Fibroblast of skin of right biceps (primary cell): ENCODE measurements around the gene SLC6A7.

Experiments used
- DNase-seq: peaks from one replicate; pipeline ENCODE4 v3.0.0-alpha.2; 2013

The SLC6A7 gene

GRCh38 chr5:150156027-150156368 lies 33.9 kb upstream of the SLC6A7 start:
- no peak for DNase-seq

DNA sequence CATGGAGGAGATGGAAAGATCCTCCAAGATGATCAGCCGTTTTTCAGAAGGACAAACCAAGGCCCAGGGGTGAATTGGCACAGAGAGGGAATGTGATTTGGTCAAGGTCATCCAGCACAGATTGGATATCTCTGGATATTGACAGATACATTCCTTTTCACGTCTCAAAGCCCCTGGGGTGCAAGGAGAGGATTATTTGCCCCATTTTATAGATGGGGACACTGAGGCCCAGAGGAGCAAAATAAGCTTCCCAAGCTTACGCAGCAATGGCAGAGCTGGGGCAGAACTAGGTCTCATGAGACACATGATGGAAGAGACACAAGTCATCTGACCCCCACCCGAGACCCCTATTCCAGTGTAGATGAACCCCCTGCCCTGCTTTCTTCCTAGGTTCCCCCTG lies 33.3 kb upstream of the SLC6A7 start:
- DNase-seq = no peak

DNA sequence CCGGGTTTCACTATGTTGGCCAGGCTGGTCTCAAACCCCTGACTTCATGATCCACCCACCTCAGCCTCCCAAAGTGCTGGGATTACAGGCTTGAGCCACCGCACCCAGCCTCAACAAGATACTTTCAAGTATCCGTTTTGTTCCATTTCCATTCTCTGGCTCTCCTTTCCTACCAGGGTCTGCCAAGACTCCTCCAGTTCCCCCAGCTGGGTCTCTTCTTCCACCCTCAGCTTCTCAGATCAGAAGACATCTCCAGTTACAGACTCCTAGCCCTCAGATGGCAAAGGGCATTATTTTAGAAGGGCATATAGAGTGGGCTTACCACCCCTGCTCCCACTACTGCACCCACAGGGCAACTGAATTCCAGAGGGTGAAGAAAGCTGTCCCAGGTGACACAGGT lies 32.7 kb upstream of the SLC6A7 start:
- DNase-seq = no peak

DNA sequence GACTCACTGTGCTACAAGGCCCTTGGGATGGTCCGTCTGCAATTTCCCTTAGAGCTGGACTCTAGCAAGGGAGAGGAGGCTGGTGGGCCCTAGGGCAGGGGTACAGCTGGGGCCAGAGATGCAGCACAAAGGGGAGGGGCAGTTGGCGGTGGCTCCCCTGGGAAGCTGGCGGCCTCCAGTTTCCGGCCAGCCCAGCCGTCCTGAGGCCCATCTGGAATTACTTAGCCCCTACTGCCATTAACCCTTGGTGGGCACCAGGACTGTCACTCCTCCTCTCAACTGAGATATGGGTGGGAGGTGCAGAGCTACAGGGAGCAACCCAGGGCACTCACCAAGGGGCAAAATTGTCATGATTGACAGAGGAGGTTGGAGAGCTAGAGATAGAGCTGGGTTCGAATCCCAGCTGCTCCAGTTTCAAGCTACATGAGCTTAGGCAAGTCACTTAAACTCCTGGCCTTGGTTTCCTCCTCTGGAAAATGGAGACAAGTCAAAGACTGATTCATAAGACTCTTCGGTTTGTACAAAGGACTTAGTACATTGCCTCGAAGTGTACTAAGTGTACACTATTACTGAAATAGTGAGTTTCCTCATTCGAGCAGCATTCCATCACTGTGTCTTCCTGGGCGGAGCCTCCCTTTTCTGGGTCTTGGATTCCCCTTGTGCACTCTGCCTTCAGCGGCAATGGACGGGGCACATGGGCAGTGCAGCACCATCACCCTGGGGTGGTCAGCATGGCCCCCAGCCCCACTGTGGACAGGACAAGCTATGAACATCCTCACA lies 31.5 kb upstream of the SLC6A7 start:
- DNase-seq = peak; percentile 54

- no peak for DNase-seq
These were observed 30.8 kb upstream of the SLC6A7 start for GRCh38 chr5:150159031-150159430.

- peak; percentile 85 for DNase-seq
These were observed 30.1 kb upstream of the SLC6A7 start for GRCh38 chr5:150159741-150160179.

- no peak for DNase-seq
These were observed 29.3 kb upstream of the SLC6A7 start for GRCh38 chr5:150160448-150161081.

- peak; percentile 72 for DNase-seq
These were observed 28.4 kb upstream of the SLC6A7 start for GRCh38 chr5:150161242-150162141.

- DNase-seq = no peak
These were observed 27.7 kb upstream of the SLC6A7 start for GRCh38 chr5:150162142-150162513.

- DNase-seq = no peak
These were observed 26.8 kb upstream of the SLC6A7 start for GRCh38 chr5:150163035-150163434.

DNA sequence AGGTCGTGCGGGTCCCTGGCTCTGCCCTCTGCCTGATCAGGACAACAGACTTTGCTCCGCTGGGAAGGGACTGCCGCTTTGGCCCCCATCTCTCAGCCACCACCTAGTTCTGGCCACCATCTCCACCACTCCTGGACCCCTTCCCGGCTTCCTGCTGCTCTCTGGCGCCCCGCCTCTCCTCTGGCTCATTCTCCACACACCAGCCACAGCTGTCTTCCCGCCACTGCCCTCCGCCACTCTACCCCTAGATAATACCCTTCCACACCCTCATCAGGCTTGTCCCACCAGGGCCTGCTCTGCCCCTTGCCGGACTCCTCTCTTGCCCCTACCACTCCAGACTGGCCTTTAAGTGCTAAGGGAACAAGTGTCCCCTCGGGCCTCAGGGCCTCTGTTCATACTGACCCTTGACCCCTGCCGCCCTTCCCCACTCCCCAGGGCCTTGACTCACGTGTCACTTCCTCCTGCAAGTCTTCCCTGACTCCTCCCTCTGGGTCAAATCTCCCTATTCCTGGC lies 26.3 kb upstream of the SLC6A7 start:
- DNase-seq = no peak

DNA sequence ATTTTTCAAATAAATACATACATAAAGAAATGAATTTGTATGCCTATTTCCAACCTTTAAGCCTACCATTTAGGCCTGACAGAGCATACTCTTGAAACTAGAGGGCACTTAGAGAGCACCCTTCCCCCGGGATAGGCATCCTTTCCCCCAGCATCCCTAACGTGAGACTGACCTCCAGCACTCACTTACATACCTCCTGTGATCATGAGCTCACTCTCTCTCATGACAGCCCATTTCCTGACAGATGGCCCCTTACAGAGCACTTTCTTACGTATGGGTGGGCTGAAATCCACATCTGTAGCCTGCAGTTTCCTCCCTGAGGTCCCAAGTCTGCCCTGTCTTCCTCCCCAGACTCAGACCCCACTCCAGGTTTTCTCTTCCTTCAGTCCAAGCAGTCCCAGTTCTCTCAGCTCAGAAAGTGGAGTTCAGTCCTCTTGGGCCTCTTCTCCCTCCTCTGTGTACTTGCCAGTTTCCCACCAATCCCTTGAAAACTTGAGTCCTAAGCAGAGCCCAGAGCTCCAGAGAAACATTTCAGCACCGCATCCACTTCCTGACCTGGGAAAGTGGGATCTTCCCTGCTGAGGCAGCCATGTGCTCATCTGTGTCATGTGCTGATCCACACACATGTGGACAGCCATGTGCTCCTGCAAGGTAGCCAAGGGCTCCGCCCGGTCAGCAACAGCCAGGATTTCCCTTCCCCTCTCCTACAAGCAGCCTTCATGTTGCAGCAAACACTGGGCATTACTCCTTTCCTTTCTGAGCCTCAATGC lies 25.5 kb upstream of the SLC6A7 start:
- no peak for DNase-seq

DNA sequence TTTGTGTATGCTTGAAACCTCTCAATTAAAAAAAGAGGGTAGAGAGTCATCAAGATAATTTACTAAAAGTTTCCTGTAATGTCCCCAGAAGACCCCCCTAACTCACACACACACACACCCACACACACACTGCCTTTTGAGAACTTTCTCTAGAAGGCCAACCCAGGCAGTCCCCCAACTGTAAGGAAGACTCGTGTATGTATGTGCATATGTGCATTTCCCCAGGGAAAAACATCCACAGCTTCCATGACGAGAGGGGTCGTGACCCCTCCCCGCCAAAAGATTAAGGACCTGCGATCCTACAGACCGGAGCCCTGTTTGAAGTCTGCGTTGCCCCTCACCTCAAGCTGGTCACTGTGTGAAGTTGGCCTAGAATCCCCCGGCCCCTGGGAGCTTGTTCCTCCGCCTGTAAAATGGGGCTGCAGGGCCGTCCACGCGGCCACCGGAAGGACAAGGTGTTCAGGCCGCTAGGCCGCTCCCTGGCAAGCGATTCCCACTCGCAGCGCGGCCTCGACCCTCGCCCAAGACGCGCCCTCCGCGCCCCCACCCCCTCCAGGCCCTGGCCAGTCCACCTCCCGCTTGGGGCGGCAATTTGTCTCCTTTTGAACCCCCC lies 23.7 kb upstream of the SLC6A7 start:
- no peak for DNase-seq

DNA sequence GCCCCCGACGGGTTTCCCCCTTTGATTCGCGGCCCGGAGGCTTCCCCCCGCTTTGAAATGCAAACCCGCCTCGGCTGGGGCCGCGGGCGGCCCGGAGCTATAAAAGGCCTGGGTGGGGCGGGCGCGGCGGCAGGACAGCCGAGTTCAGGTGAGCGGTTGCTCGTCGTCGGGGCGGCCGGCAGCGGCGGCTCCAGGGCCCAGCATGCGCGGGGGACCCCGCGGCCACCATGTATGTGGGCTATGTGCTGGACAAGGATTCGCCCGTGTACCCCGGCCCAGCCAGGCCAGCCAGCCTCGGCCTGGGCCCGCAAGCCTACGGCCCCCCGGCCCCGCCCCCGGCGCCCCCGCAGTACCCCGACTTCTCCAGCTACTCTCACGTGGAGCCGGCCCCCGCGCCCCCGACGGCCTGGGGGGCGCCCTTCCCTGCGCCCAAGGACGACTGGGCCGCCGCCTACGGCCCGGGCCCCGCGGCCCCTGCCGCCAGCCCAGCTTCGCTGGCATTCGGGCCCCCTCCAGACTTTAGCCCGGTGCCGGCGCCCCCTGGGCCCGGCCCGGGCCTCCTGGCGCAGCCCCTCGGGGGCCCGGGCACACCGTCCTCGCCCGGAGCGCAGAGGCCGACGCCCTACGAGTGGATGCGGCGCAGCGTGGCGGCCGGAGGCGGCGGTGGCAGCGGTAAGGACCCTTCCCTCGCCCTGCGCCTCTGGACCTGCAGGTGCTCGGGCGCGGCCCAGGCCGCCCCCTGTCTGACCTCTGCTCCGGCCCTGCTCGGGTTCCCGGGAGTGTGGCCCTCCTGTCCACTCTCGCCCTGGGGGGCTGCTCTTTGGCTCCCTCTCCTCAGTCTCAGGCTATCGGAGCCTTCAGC lies 23.0 kb upstream of the SLC6A7 start, which contains the start of gene CDX1:
Gene CDX1, plus strand, starts transcription at position 129 of the 862 bp plus-strand sequence. Its CDS starts 99 bp downstream, at position 228.
- DNase-seq = no peak

- no peak for DNase-seq
These were observed 22.4 kb upstream of the SLC6A7 start for GRCh38 chr5:150167512-150167850.

- no peak for DNase-seq
These were observed 22.0 kb upstream of the SLC6A7 start for GRCh38 chr5:150167908-150168307.

- no peak for DNase-seq
These were observed 21.0 kb upstream of the SLC6A7 start for GRCh38 chr5:150168864-150169263.

DNA sequence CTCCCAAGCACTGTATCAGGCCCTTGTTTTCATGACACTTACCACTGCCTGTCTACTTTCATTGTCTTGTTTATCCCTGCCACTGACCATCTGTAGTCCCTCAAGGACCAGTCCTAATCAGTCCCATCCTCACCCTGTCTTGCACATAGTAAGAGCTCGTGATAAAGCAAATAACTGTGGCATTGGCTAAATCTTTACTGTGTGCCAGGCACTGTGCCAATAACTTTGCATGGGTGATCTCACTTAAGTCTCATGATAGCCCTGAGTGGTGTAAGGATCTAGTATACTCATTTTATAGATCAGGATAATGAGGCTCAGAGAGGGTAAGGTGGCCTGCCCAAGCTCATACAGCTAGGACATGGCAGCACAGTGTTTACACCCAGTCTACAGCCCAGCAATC lies 17.7 kb upstream of the SLC6A7 start:
- DNase-seq = peak; percentile 28

- no peak for DNase-seq
These were observed 17.3 kb upstream of the SLC6A7 start for GRCh38 chr5:150172556-150172955.

DNA sequence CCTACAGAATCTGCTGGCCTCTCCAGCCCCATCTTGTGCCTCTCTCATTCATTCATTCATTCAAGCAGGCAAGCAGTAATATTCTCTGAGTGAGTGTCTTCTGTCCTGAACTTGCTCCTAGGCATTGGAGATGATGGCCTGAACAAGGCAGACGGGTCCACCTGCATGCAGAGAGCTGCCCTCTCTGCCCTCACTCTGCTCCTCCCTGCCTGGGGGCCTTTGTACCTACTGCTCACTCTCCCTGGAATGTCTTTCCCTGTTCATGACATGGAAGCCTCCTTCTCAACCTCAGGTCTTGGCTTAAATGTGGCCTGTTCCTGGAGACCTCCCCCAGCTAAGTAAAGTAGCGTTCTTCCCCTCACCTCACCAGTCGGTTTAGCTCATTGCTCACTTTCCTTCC lies 16.7 kb upstream of the SLC6A7 start:
- DNase-seq = no peak

GRCh38 chr5:150174285-150174684 lies 15.6 kb upstream of the SLC6A7 start:
- DNase-seq = no peak
